Measurements from ENCODE around the gene S100A6.
A peak's percentile ranks its signal among the peaks of the same experiment; 100 is the strongest.
"Not testable (repeated sequence)": the region's sequence is repeated elsewhere in the genome, so short reads cannot be mapped to it uniquely, and the experiment has no call there.

S100A6 gene

GRCh38 chr1:153526132-153526543, 9.7 kb downstream of the S100A6 start:
- peak; percentile 77 for DNase-seq

GRCh38 chr1:153525088-153525728, 10.6 kb downstream of the S100A6 start:
- DNase-seq: peak; percentile 93

- DNase-seq: not testable (repeated sequence)
Measured at GRCh38 chr1:153522353-153523048, 13.3 kb downstream of the S100A6 start.

- not testable (repeated sequence) for DNase-seq
Measured at GRCh38 chr1:153521808-153522207, 14.0 kb downstream of the S100A6 start.

GRCh38 chr1:153520818-153521476, 14.8 kb downstream of the S100A6 start:
- no peak for DNase-seq

GRCh38 chr1:153520137-153520691, 15.6 kb downstream of the S100A6 start:
- not testable (repeated sequence) for DNase-seq

GRCh38 chr1:153519242-153519641, 16.5 kb downstream of the S100A6 start:
- DNase-seq: no peak

- no peak for DNase-seq
Measured at GRCh38 chr1:153515504-153516394, 20.0 kb downstream of the S100A6 start.

GRCh38 chr1:153513666-153514065, 22.1 kb downstream of the S100A6 start:
- no peak for DNase-seq

GRCh38 chr1:153513023-153513422, 22.8 kb downstream of the S100A6 start:
- no peak for DNase-seq

- DNase-seq: peak; percentile 55
Measured at GRCh38 chr1:153510984-153511410, 24.8 kb downstream of the S100A6 start.

GRCh38 chr1:153509729-153510354, 25.9 kb downstream of the S100A6 start:
- no peak for DNase-seq

GRCh38 chr1:153509036-153509435, 26.8 kb downstream of the S100A6 start:
- DNase-seq: no peak

- DNase-seq: no peak
Measured at GRCh38 chr1:153507926-153508583, 27.7 kb downstream of the S100A6 start.

- no peak for DNase-seq
Measured at GRCh38 chr1:153506831-153507413, 28.9 kb downstream of the S100A6 start.

- no peak for DNase-seq
Measured at GRCh38 chr1:153506386-153506785, 29.4 kb downstream of the S100A6 start.

- no peak for DNase-seq
Measured at GRCh38 chr1:153505576-153505975, 30.2 kb downstream of the S100A6 start.

GRCh38 chr1:153503766-153504165, 32.0 kb downstream of the S100A6 start:
- DNase-seq: no peak

GRCh38 chr1:153498746-153499145, 37.0 kb downstream of the S100A6 start:
- no peak for DNase-seq

GRCh38 chr1:153495536-153495935, 40.3 kb downstream of the S100A6 start:
- DNase-seq: no peak

- peak; percentile 55 for DNase-seq
Measured at GRCh38 chr1:153494976-153495535, 40.7 kb downstream of the S100A6 start.
